OCI-M1 (cell line): ENCODE measurements around the gene UBTD2.
"Not testable (repeated sequence)": the region's sequence is repeated elsewhere in the genome, so short reads cannot be mapped to it uniquely, and the experiment has no call there.

ENCODE experiments used
- DNase-seq: peaks from one replicate; lab custom pipeline; 2025; lab: John Stamatoyannopoulos, UW

UBTD2 gene

GRCh38 chr5:172251419-172251818 is 32.1 kb downstream of the UBTD2 start:
- no peak for DNase-seq

GRCh38 chr5:172248637-172249036 is 34.9 kb downstream of the UBTD2 start:
- DNase-seq = no peak

- DNase-seq = no peak
These were observed 37.9 kb downstream of the UBTD2 start for GRCh38 chr5:172245703-172246125.

- no peak for DNase-seq
These were observed 38.5 kb downstream of the UBTD2 start for GRCh38 chr5:172245046-172245445.

- no peak for DNase-seq
These were observed 40.3 kb downstream of the UBTD2 start for GRCh38 chr5:172243302-172243701.

GRCh38 chr5:172238334-172238733 is 45.2 kb downstream of the UBTD2 start:
- no peak for DNase-seq

- DNase-seq = no peak
These were observed 47.5 kb downstream of the UBTD2 start for GRCh38 chr5:172235827-172236736.

GRCh38 chr5:172235132-172235780 is 48.3 kb downstream of the UBTD2 start:
- peak; percentile 58 for DNase-seq

GRCh38 chr5:172234031-172234430 is 49.5 kb downstream of the UBTD2 start:
- no peak for DNase-seq

GRCh38 chr5:172229904-172230303 is 53.7 kb downstream of the UBTD2 start:
- no peak for DNase-seq

GRCh38 chr5:172224996-172225395 is 58.6 kb downstream of the UBTD2 start:
- no peak for DNase-seq

- no peak for DNase-seq
These were observed 59.4 kb downstream of the UBTD2 start for GRCh38 chr5:172223901-172224873.

- no peak for DNase-seq
These were observed 64.3 kb downstream of the UBTD2 start for GRCh38 chr5:172219296-172219695.

GRCh38 chr5:172216345-172216744 is 67.2 kb downstream of the UBTD2 start:
- DNase-seq = no peak

GRCh38 chr5:172213126-172213525 is 70.4 kb downstream of the UBTD2 start:
- no peak for DNase-seq

- DNase-seq = no peak
These were observed 71.9 kb downstream of the UBTD2 start for GRCh38 chr5:172211676-172212075.

GRCh38 chr5:172209714-172210113 is 73.8 kb downstream of the UBTD2 start:
- no peak for DNase-seq

GRCh38 chr5:172207511-172207910 is 76.1 kb downstream of the UBTD2 start:
- no peak for DNase-seq

- not testable (repeated sequence) for DNase-seq
These were observed 77.6 kb downstream of the UBTD2 start for GRCh38 chr5:172205984-172206383.

- no peak for DNase-seq
These were observed 83.1 kb downstream of the UBTD2 start for GRCh38 chr5:172200476-172200875.

- DNase-seq = no peak
These were observed 84.1 kb downstream of the UBTD2 start for GRCh38 chr5:172199446-172199845.

- not testable (repeated sequence) for DNase-seq
These were observed 85.8 kb downstream of the UBTD2 start for GRCh38 chr5:172197775-172198174.
